HG03095 (cell line): ENCODE data around the gene PLIN4.

Source experiments
- ATAC-seq: cut with Tn5 transposase; IDR thresholded peaks from one replicate; pipeline ENCODE4 v1.9.1; 2021; ENCODE audit warnings: moderate library complexity; ENCODE audit not compliant: unreplicated experiment

PLIN4 gene

GRCh38 chr19:4456843-4457653 lies 61.2 kb downstream of the PLIN4 start:
- no peak for ATAC-seq

DNA sequence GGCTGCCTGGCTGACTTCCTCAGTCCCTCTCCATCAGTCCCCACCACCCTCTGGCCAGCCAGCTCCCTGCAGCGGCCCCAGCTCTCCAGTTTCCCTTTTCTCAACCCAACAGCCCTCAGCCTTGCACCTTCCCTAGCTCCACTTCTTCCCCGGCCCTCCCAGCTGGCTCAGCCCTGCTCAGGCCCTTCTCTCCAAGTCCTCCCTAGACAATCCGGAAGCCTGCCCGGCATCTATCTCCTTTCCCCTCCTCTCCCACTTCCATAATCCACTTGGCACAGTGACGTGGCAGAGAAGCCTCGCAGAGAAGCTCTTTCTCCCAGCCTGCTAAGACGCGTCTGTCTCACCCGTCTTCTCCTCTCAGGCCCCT lies 61.8 kb downstream of the PLIN4 start:
- no peak for ATAC-seq

GRCh38 chr19:4455719-4456475 lies 62.4 kb downstream of the PLIN4 start:
- no peak for ATAC-seq

GRCh38 chr19:4454747-4455718 lies 63.3 kb downstream of the PLIN4 start:
- ATAC-seq, result no peak

GRCh38 chr19:4453232-4454179 lies 64.8 kb downstream of the PLIN4 start:
- no peak for ATAC-seq

GRCh38 chr19:4452230-4452990 lies 65.9 kb downstream of the PLIN4 start:
- ATAC-seq, result no peak
